Immature natural killer cell (primary cell): Measurements from ENCODE around the gene ADCY6. TPM values are rescaled to one million over a fixed set of nuclear protein-coding genes. Genes with fewer than 3 reads are reported as not detected.
"Not testable (repeated sequence)": the region's sequence is repeated elsewhere in the genome, so short reads cannot be mapped to it uniquely, and the experiment has no call there.

ENCODE experiments used
- DNase-seq, 3 donors: peaks; one replicate each; pipeline ENCODE4 v3.0.0; 2022; ENCODE audit warnings: mixed read lengths in 1 of 3
- H3K27ac Mint-ChIP-seq, 6 donors: one replicate each; pipeline ENCODE4 v1.8.0; 2020; ENCODE audit warnings: mixed read lengths in 6 of 6, mild to moderate bottlenecking in 5 of 6, inconsistent platforms in 4 of 6, moderate library complexity in 3 of 6
- H3K27me3 Mint-ChIP-seq, 3 donors: one replicate each; pipeline ENCODE4 v1.8.0; 2020 to 2021; ENCODE audit warnings: low read depth in 3 of 3, mild to moderate bottlenecking in 3 of 3, mixed read lengths in 3 of 3, moderate library complexity in 3 of 3, inconsistent platforms in 1 of 3
- H3K36me3 Mint-ChIP-seq, 3 donors: one replicate each; pipeline ENCODE4 v1.8.0; 2020; ENCODE audit warnings: mixed read lengths in 3 of 3, inconsistent platforms in 2 of 3, mild to moderate bottlenecking in 2 of 3
- H3K4me1 Mint-ChIP-seq, 2 donors: one replicate each; pipeline ENCODE4 v1.8.0; 2020; ENCODE audit warnings: inconsistent platforms in 2 of 2, mild to moderate bottlenecking in 2 of 2, mixed read lengths in 2 of 2, moderate library complexity in 1 of 2
- H3K4me3 Mint-ChIP-seq, 5 donors: one replicate each; pipeline ENCODE4 v1.8.0; 2020; ENCODE audit warnings: mild to moderate bottlenecking in 5 of 5, mixed read lengths in 5 of 5, inconsistent platforms in 3 of 5, moderate library complexity in 3 of 5
- H3K9me3 Mint-ChIP-seq, 6 donors: one replicate each; pipeline ENCODE4 v1.8.0; 2020; ENCODE audit warnings: mild to moderate bottlenecking in 6 of 6, mixed read lengths in 6 of 6, inconsistent platforms in 4 of 6, moderate library complexity in 3 of 6
- polyA plus RNA-seq, 3 donors: library from polyadenylated mRNA; unstranded; fragments of 300-500 nt; fragmentation: Illumina TruSeq; gene quantifications; one replicate each; pipeline ENCODE4 v1.2.3, GENCODE V29; 2021

The ADCY6 gene
- polyA plus RNA-seq, 3 donors from 2014 or later, result not detected

DNA sequence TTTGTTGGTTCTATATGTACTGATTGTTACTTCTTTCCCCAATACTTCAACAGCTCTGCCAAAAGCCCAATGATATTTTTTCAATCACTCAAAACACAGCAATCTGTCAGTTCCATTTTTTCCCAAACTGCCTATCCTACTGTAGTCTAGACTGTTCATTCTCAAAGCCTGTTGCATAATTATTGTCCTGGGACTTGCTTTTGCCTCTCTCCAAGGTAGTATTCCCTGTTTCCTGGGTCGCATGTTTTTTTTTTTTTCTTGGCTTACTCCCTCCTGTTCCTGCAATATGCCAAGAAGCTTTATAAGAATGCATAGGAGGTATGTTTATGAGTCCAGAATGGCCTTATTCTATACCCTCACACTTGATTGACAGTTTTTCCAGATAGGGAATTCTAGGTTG lies 52.4 kb downstream of the ADCY6 start:
- DNase-seq, result no peak
- Mint-ChIP-seq H3K36me3 (no peaks in the 10 kb centered on the region), H3K4me3 (no peak overlapping the region), H3K9me3 (no peaks in the 10 kb centered on the region), H3K27ac (peak overlapping the region in 1 of 6 donors; percentile 3), H3K27me3 (peaks cover 0 to 8% (median 1%) of the 10 kb centered on the region in 3 donors), H3K4me1 (no peaks in the 10 kb centered on the region)

DNA sequence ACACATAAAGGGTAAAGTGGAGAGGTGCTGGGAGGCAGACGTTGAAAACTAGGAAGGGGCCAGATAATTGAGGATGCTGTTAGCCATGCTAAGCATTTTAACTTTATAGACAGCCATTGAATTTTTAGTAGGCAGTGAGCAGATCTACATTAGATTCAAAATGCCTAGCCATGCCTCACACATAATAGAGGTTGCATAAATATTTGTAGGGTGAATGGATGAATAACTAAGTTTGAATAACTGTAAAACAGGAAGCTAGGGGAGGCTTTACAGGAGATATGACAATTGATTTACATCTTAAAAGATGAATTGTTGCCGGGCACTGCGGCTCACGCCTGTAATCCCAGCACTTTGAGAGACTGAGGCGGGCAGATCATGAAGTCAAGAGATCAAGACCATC lies 60.1 kb downstream of the ADCY6 start:
- Mint-ChIP-seq H3K4me1 (no peaks in the 10 kb centered on the region), H3K27me3 (peaks cover 1 to 10% (median 4%) of the 10 kb centered on the region in 3 donors), H3K4me3 (no peak overlapping the region), H3K9me3 (no peaks in the 10 kb centered on the region), H3K36me3 (no peaks in the 10 kb centered on the region), H3K27ac (no peak overlapping the region)
- no peak for DNase-seq

DNA sequence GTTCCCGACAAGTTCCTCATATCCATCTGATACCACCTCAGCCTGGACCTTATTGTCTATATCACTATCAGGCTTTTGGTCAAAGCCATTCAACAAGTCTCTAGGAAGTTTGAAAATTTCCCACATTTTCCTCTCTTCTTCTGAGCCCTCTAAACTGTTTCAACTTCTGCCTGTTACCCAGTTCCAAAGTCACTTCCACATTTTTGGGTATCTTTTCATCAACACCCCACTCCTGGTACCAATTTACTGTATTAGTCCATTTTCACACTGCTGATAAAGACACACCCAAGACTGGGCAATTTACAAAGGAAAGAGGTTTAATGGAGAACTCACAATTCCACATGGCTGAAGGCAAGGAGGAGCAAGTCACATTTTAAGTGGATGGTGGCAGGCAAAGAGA lies 68.2 kb downstream of the ADCY6 start:
- peaks cover 9 to 21% (median 11%) of the 10 kb centered on the region in 6 donors for H3K9me3 Mint-ChIP-seq
- peaks cover 11 to 24% (median 17%) of the 10 kb centered on the region in 3 donors for H3K27me3 Mint-ChIP-seq
- peaks cover 6 to 13% (median 8%) of the 10 kb centered on the region in 3 donors for H3K36me3 Mint-ChIP-seq
- peaks cover 18% of the 10 kb centered on the region in 2 donors for H3K4me1 Mint-ChIP-seq
- peak overlapping the region in 2 of 6 donors; percentile 2 to 36 for H3K27ac Mint-ChIP-seq
- not testable (repeated sequence) for DNase-seq, H3K4me3 Mint-ChIP-seq

DNA sequence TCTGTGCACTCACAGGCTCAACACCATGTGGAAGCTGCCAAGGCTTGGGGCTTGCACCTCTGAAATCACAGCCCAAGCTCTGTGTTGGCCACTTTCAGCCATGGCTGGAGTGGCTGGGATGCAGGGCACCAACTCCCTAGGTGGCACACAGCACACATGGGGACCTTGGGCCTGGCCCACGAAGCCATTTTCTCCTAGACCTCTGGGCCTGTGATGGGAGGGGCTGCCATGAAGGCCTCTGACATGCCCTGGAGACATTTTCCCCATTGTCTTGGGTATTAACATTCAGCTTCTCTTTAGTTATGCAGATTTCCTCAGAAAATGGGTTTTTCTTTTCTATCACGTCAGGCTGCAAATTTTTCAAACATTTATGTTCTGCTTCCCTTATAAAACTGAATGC lies 68.7 kb downstream of the ADCY6 start:
- Mint-ChIP-seq H3K4me1 (peaks cover 23 to 24% of the 10 kb centered on the region in 2 donors), H3K9me3 (peaks cover 9 to 21% (median 11%) of the 10 kb centered on the region in 6 donors), H3K27me3 (peaks cover 13 to 24% (median 18%) of the 10 kb centered on the region in 3 donors), H3K36me3 (peaks cover 6 to 13% (median 8%) of the 10 kb centered on the region in 3 donors)
- DNase-seq, H3K4me3 Mint-ChIP-seq, H3K27ac Mint-ChIP-seq: not testable (repeated sequence)

DNA sequence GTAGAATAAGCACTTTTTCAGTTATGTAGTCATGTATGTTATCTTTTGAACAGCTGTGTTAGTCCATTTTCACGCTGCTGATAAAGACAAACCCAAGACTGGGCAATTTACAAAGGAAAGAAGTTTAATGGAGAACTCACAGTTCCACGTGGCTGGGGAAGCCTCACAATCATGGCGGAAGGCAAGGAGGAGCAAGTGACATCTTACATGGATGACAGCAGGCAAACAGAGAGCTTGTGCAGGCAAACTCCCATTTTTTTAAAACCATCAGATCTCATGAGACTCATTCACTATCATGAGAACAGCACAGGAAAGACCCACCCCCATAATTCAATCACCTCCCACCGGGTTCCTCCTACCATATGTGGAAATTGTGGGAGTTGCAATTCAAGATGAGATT lies 69.9 kb downstream of the ADCY6 start:
- Mint-ChIP-seq H3K27me3 (peaks cover 13 to 24% (median 22%) of the 10 kb centered on the region in 3 donors), H3K9me3 (peaks cover 9 to 21% (median 11%) of the 10 kb centered on the region in 6 donors), H3K27ac (peak overlapping the region in 3 of 6 donors; percentile 8 to 74 (median 71)), H3K36me3 (peaks cover 6 to 14% (median 8%) of the 10 kb centered on the region in 3 donors), H3K4me1 (peaks cover 35% of the 10 kb centered on the region in 2 donors)
- DNase-seq, H3K4me3 Mint-ChIP-seq: not testable (repeated sequence)

DNA sequence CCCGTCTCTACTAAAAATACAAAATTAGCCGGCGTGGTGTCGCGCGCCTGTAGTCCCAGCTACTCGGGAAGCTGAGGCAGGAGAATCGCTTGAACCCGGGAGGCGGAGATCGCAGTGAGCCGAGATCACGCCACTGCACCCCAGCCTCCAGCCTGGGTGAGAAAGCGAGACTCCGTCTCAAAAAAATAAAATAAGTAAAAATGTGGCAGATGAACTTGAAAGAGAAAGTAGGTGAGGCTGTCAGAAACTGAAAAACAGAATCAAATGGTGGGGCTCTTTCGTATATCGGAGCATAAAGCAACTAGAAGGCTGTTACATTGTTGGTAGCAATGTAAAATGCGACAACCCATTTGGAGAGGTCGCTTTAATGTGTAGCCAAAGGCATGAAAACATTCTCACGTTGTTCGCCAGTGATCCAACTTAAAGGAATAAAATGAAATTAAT lies 71.6 kb downstream of the ADCY6 start:
- peaks cover 9 to 21% (median 11%) of the 10 kb centered on the region in 6 donors for H3K9me3 Mint-ChIP-seq
- peak overlapping the region; percentile 97 to 100 (median 99) for H3K27ac Mint-ChIP-seq
- no peak for DNase-seq
- peaks cover 13 to 22% (median 22%) of the 10 kb centered on the region in 3 donors for H3K27me3 Mint-ChIP-seq
- H3K4me1 Mint-ChIP-seq, result peaks cover 44 to 48% of the 10 kb centered on the region in 2 donors
- H3K36me3 Mint-ChIP-seq, result peaks cover 14 to 24% (median 17%) of the 10 kb centered on the region in 3 donors
- H3K4me3 Mint-ChIP-seq, result peak overlapping the region; percentile 90 to 96 (median 95)

DNA sequence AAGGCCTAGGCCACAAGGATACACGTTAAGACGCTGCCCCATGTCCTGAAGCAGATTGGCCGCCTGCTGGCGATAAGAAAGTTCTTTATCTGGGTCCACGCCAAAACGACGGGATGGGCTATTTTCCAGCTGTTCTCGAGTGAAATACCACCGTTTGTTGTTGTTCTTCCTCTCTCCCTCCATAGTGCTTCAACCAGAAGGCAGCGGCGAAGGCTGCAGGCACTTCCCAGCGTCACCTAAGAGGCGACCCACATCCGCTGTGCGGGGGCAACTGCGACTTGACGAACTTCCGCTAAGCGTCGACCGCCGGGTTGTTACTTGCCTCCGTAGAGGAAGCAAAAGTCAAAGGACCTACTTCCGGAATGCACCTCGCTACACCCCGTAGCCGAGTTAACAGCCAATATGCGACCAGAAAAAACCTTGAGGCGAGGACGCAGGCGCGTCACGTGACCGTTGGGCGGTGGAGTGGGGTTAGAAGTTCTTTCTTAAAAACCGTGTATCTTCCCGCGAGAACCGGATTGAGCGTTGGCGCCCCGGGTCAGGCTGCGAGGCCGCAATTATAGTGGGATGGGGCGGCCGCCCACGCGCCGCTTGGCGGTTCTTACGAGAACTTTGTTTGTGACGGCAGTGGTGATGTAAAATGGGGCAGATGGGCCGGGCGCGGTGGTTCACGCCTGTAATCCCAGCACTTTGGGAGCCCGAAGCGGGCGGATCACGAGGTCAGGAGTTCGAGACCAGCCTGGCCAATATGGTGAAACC lies 72.2 kb downstream of the ADCY6 start, which contains the start of gene CCNT1:
Gene CCNT1 (minus strand): TSS at position 215 of the 759 bp plus-strand sequence. CDS start 32 bp downstream, at position 183.
- Mint-ChIP-seq H3K27me3 (peaks cover 13 to 22% (median 22%) of the 10 kb centered on the region in 3 donors), H3K4me3 (peak within 1 kb of the TSS; percentile 90 to 96 (median 95)), H3K4me1 (peaks cover 44 to 49% of the 10 kb centered on the region in 2 donors), H3K9me3 (peaks cover 9 to 21% (median 11%) of the 10 kb centered on the region in 6 donors), H3K36me3 (peaks cover 14 to 24% (median 17%) of the 10 kb centered on the region in 3 donors), H3K27ac (peak within 1 kb of the TSS; percentile 97 to 100 (median 99))
- peak; percentile 99 to 100 (median 99) for DNase-seq

Other genes with a start within 250 kb of the ADCY6 start
- not detected for gene LALBA, start 219.0 kb downstream of the ADCY6 start, polyA plus RNA-seq
- gene KANSL2, start 106.9 kb downstream of the ADCY6 start, polyA plus RNA-seq, result 10 to 100 TPM; 36.7 to 51.4 (median 40.1) TPM
- 10 to 100 TPM in 1 of 3 donors, 1 to 10 TPM in 2; 5.5 to 27.1 (median 9.6) TPM for gene CCNT1, start 72.4 kb downstream of the ADCY6 start, polyA plus RNA-seq
- 1 to 10 TPM in 2 of 3 donors, under 1 TPM in 1; 0.66 to 2.1 (median 1.4) TPM for gene CACNB3, start 29.4 kb upstream of the ADCY6 start, polyA plus RNA-seq
- gene DDX23, start 63.1 kb upstream of the ADCY6 start, polyA plus RNA-seq, result 10 to 100 TPM; 27.7 to 76.6 (median 37.7) TPM
- gene RND1, start 76.8 kb upstream of the ADCY6 start, polyA plus RNA-seq, result 1 to 10 TPM in 1 of 3 donors, under 1 TPM in 1, not detected in 1; 0.63 to 1.7 TPM
- gene FKBP11, start 136.4 kb upstream of the ADCY6 start, polyA plus RNA-seq, result 100 to 1,000 TPM; 195 to 241 (median 226) TPM
- gene ARF3, start 168.4 kb upstream of the ADCY6 start, polyA plus RNA-seq, result 10 to 100 TPM; 31.2 to 40.7 (median 37.2) TPM
- gene WNT10B, start 182.6 kb upstream of the ADCY6 start, polyA plus RNA-seq, result under 1 TPM in 2 of 3 donors, not detected in 1; 0.45 to 0.68 TPM
- 1 to 10 TPM in 1 of 3 donors, under 1 TPM in 1, not detected in 1; 0.86 to 1.2 TPM for gene WNT1, start 189.2 kb upstream of the ADCY6 start, polyA plus RNA-seq
- gene DDN, start 210.3 kb upstream of the ADCY6 start, polyA plus RNA-seq, result not detected
- gene PRKAG1, start 229.7 kb upstream of the ADCY6 start, polyA plus RNA-seq, result 10 to 100 TPM; 58.5 to 75.3 (median 69.1) TPM